ENCODE data around the gene APBA2.

- TF ChIP-seq, protein P1, sequence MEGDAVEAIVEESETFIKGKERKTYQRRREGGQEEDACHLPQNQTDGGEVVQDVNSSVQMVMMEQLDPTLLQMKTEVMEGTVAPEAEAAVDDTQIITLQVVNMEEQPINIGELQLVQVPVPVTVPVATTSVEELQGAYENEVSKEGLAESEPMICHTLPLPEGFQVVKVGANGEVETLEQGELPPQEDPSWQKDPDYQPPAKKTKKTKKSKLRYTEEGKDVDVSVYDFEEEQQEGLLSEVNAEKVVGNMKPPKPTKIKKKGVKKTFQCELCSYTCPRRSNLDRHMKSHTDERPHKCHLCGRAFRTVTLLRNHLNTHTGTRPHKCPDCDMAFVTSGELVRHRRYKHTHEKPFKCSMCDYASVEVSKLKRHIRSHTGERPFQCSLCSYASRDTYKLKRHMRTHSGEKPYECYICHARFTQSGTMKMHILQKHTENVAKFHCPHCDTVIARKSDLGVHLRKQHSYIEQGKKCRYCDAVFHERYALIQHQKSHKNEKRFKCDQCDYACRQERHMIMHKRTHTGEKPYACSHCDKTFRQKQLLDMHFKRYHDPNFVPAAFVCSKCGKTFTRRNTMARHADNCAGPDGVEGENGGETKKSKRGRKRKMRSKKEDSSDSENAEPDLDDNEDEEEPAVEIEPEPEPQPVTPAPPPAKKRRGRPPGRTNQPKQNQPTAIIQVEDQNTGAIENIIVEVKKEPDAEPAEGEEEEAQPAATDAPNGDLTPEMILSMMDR (conservative IDR thresholded peaks at IDR 0.05; ENCODE audit: low read length) = no peak
- no peak for TF ChIP-seq EZH2phosphoT487 (IDR thresholded peaks at IDR 0.05; ENCODE audit: borderline replicate concordance)
These were observed 1.8 kb downstream of the APBA2 start for GRCh38 chr15:28887339-28888174.
